PC-9 (cell line): Measurements from ENCODE around the gene SH3RF2. TPM values are rescaled to one million over a fixed set of nuclear protein-coding genes. Genes with fewer than 3 reads are reported as not detected.

Experiments used
- BruUV-seq: library from RNA; stranded (reverse); fragments of 400-500 nt; replicated peaks from 2 replicates; lab custom pipeline; 2021; lab: Mats Ljungman, UMichigan
- CTCF ChIA-PET: fragments of 300-600 bp; sonication (Branson Sonifier 250); formaldehyde crosslinking; loops from one replicate; lab custom pipeline; 2022; ENCODE audit warnings: antibody characterized with exemption; lab: Charles Lee
- POLR2A ChIA-PET: fragments of 300-600 bp; sonication (Branson Sonifier 250); formaldehyde crosslinking; loops from one replicate; lab custom pipeline; 2022; ENCODE audit warnings: antibody characterized with exemption; ENCODE audit not compliant: unreplicated experiment; lab: Charles Lee
- DNase-seq, 2 experiments: peaks; one replicate each; pipeline versions ENCODE4 v3.0.0 to v3.0.0-alpha.2; 2015 to 2022; ENCODE audit warnings: mixed read lengths in 1 of 2
- H2AFZ ChIP-seq: fragments of 200-600 bp; sonication (generic); 2 replicates; pipeline ENCODE4 v1.8.1; 2017; ENCODE audit warnings: antibody characterized with exemption
- H3F3A ChIP-seq: fragments of 200-600 bp; sonication (generic); 2 replicates; pipeline ENCODE4 v1.8.1; 2017; ENCODE audit warnings: antibody characterized with exemption, mild to moderate bottlenecking, low read depth; ENCODE audit not compliant: insufficient read depth
- H3K27ac ChIP-seq: fragments of 200-600 bp; sonication (generic); 2 replicates; pipeline ENCODE4 v1.6.1; 2016; ENCODE audit warnings: mixed run types
- H3K27me3 ChIP-seq: fragments of 200-600 bp; sonication (generic); 2 replicates; pipeline ENCODE4 v1.6.1; 2016; ENCODE audit warnings: low read depth, mixed run types; ENCODE audit not compliant: insufficient read depth
- H3K36me3 ChIP-seq: fragments of 200-600 bp; sonication (generic); 2 replicates; pipeline ENCODE4 v1.6.1; 2016; ENCODE audit warnings: low read depth, mixed run types
- H3K4me1 ChIP-seq: fragments of 200-600 bp; sonication (generic); replicated peaks from 2 replicates; pipeline ENCODE4 v1.6.1; 2016; ENCODE audit warnings: mixed run types; ENCODE audit not compliant: insufficient read depth
- H3K4me2 ChIP-seq: fragments of 200-600 bp; sonication (generic); 2 replicates; pipeline ENCODE4 v1.6.1; 2017; ENCODE audit warnings: mixed run types
- H3K4me3 ChIP-seq: fragments of 200-600 bp; sonication (generic); 2 replicates; pipeline ENCODE4 v1.6.1; 2016; ENCODE audit warnings: mixed run types
- H3K79me2 ChIP-seq: fragments of 200-600 bp; sonication (generic); 2 replicates; pipeline ENCODE4 v1.6.1; 2017; ENCODE audit warnings: low read depth, mixed run types
- H3K9me2 ChIP-seq: fragments of 200-600 bp; sonication (generic); 2 replicates; pipeline ENCODE4 v1.8.1; 2017; ENCODE audit warnings: mild to moderate bottlenecking; ENCODE audit not compliant: insufficient read depth
- H3K9me3 ChIP-seq: fragments of 200-600 bp; sonication (generic); 2 replicates; pipeline ENCODE4 v1.8.1; 2016; ENCODE audit warnings: low read depth; ENCODE audit not compliant: insufficient read depth
- H4K20me1 ChIP-seq: fragments of 200-600 bp; sonication (generic); 2 replicates; pipeline ENCODE4 v1.8.1; 2017; ENCODE audit not compliant: insufficient read depth
- EZH2 ChIP-seq: fragments of 200-600 bp; sonication (generic); IDR thresholded peaks from 2 replicates; pipeline ENCODE4 v1.8.0; 2017; ENCODE audit warnings: antibody characterized with exemption, low read depth
- intact Hi-C: fragments of 100-400 bp; cut with micrococcal nuclease; formaldehyde crosslinking; loops from one replicate; pipeline ENCODE4 v1.10.0; 2022; ENCODE audit not compliant: unreplicated experiment
- total RNA-seq: library from RNA; stranded (reverse); gene quantifications from 2 replicates; pipeline ENCODE4 v1.2.3, GENCODE V29; 2021
- TF ChIP-seq, protein P1 (sequence below): fragments of 200-600 bp; sonication (generic); conservative IDR thresholded peaks from 2 replicates; pipeline ENCODE4 v1.6.1; 2017; ENCODE audit warnings: mixed run types, antibody characterized with exemption, mild to moderate bottlenecking, moderate library complexity

Gene SH3RF2
- total RNA-seq, 1 experiment from 2014 or later, result 37.2 TPM

DNA sequence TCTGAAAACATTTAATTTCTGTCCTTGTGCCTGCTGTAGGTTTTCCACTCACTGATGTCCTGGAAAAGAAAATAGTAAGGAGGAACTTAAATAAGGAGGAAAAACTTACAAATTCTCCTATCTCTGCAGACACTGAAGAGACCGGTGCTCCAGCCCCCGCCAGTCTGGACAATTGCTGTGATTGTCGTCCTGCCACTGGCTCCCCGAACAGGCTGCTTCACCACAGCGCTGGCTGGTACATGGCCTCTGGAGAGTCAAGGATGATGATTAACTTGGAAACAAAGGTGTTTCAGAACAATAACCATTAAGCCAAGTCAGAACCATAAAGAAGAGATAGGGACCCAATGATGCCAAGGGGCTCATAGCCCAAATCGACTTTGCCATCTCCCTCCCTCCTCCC lies 161.7 kb downstream of the SH3RF2 start:
- Histone ChIP-seq H3K27me3 (no peaks in the 10 kb centered on the region), H3K9me2 (no peaks in the 10 kb centered on the region), H3K4me1 (no peaks in the 10 kb centered on the region), H3K36me3 (no peaks in the 10 kb centered on the region), H3K4me3 (no peak overlapping the region), H3F3A (no peaks in the 10 kb centered on the region), H3K79me2 (no peaks in the 10 kb centered on the region), H2AFZ (no peak overlapping the region), H3K9me3 (no peaks in the 10 kb centered on the region), H3K4me2 (no peak overlapping the region), H4K20me1 (no peaks in the 10 kb centered on the region), H3K27ac (no peak overlapping the region)
- BruUV-seq, result no TSS peak
- ChIA-PET CTCF (no interaction called here), POLR2A (no interaction called here)
- DNase-seq, result no peak
- TF ChIP-seq, protein P1, sequence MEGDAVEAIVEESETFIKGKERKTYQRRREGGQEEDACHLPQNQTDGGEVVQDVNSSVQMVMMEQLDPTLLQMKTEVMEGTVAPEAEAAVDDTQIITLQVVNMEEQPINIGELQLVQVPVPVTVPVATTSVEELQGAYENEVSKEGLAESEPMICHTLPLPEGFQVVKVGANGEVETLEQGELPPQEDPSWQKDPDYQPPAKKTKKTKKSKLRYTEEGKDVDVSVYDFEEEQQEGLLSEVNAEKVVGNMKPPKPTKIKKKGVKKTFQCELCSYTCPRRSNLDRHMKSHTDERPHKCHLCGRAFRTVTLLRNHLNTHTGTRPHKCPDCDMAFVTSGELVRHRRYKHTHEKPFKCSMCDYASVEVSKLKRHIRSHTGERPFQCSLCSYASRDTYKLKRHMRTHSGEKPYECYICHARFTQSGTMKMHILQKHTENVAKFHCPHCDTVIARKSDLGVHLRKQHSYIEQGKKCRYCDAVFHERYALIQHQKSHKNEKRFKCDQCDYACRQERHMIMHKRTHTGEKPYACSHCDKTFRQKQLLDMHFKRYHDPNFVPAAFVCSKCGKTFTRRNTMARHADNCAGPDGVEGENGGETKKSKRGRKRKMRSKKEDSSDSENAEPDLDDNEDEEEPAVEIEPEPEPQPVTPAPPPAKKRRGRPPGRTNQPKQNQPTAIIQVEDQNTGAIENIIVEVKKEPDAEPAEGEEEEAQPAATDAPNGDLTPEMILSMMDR, result no peak
- no peak for TF ChIP-seq EZH2
- intact Hi-C loops, result no loop called here

DNA sequence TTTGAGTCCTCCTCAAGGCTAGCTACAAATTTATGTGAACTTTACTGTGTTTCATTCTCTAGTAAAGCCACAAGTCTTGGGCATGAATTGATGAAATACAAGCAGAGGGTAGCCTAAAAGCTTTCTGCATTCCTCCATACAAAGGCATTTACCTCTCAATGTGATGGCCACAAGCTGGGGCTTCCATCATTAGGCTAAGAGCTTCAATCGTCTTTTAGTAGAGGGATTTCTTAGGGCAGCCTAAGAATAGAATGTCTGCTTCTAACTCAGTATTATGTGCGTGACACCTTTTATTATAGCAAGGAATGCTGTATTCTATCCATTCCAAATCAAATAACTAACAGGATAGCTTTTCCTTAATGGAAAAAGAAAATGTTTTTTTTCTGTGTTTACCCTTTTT lies 165.3 kb downstream of the SH3RF2 start:
- no peaks in the 10 kb centered on the region for H3K79me2 ChIP-seq
- no peak for TF ChIP-seq EZH2
- TF ChIP-seq, protein P1, result no peak
- no peaks in the 10 kb centered on the region for H3K9me2 ChIP-seq
- H3K4me2 ChIP-seq, result no peak overlapping the region
- CTCF ChIA-PET, result no interaction called here
- H3K4me1 ChIP-seq, result no peaks in the 10 kb centered on the region
- no peaks in the 10 kb centered on the region for H3K36me3 ChIP-seq
- H4K20me1 ChIP-seq, result no peaks in the 10 kb centered on the region
- no peak overlapping the region for H3K4me3 ChIP-seq
- no peaks in the 10 kb centered on the region for H3K9me3 ChIP-seq
- no TSS peak for BruUV-seq
- no peaks in the 10 kb centered on the region for H3K27me3 ChIP-seq
- intact Hi-C loops, result no loop called here
- DNase-seq, result no peak
- POLR2A ChIA-PET, result interaction anchor here (0.6 kb wide), 1 partner anchor 59 kb away, joined by 12 read pairs; no protein-coding TSS in a partner anchor
- no peak overlapping the region for H3K27ac ChIP-seq
- no peak overlapping the region for H2AFZ ChIP-seq
- no peaks in the 10 kb centered on the region for H3F3A ChIP-seq

DNA sequence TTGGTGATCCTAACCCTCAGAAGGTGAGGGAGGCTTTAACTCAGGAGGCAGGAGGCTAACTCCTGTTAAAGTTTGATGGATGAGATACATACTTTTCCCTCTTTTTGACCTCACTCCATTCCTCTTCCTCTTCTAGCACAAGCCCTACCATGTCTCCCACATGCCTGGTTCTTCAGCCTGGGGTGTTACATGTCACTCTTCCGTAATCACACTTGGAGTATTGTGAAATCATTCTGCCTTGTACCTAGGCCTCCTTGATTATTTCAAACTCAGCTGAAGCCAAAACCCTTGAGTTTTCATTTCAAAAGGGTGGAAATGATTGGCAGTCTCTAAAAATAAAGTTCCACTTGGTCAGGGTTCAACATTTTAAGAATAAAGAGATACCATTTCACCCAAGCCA lies 167.2 kb downstream of the SH3RF2 start:
- H3F3A ChIP-seq, result no peaks in the 10 kb centered on the region
- no peaks in the 10 kb centered on the region for H3K27me3 ChIP-seq
- H3K4me1 ChIP-seq, result no peaks in the 10 kb centered on the region
- H3K27ac ChIP-seq, result no peak overlapping the region
- H3K4me3 ChIP-seq, result no peak overlapping the region
- H3K9me2 ChIP-seq, result no peaks in the 10 kb centered on the region
- POLR2A ChIA-PET, result no interaction called here
- intact Hi-C loops, result no loop called here
- no peaks in the 10 kb centered on the region for H3K9me3 ChIP-seq
- no peak overlapping the region for H2AFZ ChIP-seq
- no peak overlapping the region for H3K4me2 ChIP-seq
- CTCF ChIA-PET, result no interaction called here
- DNase-seq, result no peak
- BruUV-seq, result no TSS peak
- no peaks in the 10 kb centered on the region for H3K36me3 ChIP-seq
- no peaks in the 10 kb centered on the region for H3K79me2 ChIP-seq
- H4K20me1 ChIP-seq, result no peaks in the 10 kb centered on the region
- TF ChIP-seq EZH2, result no peak
- TF ChIP-seq, protein P1, result no peak
